GM23338 (cell line): Measurements from ENCODE around the gene MAP1LC3C. TPM values are rescaled to one million over a fixed set of nuclear protein-coding genes. Genes with fewer than 3 reads are reported as not detected.

Experiments used
- ATAC-seq: fragments of 200-7000 bp; cut with Tn5 transposase; 3 replicates; pipeline ENCODE4 v1.9.1; 2020
- DNase-seq: peaks from one replicate; pipeline ENCODE4 v3.0.0-alpha.2; 2015; ENCODE audit warnings: low spot score
- H2AFZ ChIP-seq: fragments of 200-600 bp; sonication (generic); 2 replicates; pipeline ENCODE4 v1.8.0; 2016; ENCODE audit warnings: antibody characterized with exemption, mild to moderate bottlenecking, moderate library complexity
- H3F3A ChIP-seq: fragments of 200-600 bp; sonication (generic); replicated peaks from 2 replicates; pipeline ENCODE4 v1.8.0; 2017; ENCODE audit warnings: antibody characterized with exemption, mixed run types, low read depth
- H3K27ac ChIP-seq: fragments of 200-600 bp; sonication (generic); 2 replicates; pipeline ENCODE4 v1.6.1; 2016; ENCODE audit warnings: low read depth
- H3K27me3 ChIP-seq: fragments of 200-600 bp; sonication (generic); 2 replicates; pipeline ENCODE4 v1.8.0; 2016; ENCODE audit warnings: mild to moderate bottlenecking, mixed run types, moderate library complexity; ENCODE audit not compliant: insufficient read depth
- H3K36me3 ChIP-seq: fragments of 200-600 bp; sonication (generic); 2 replicates; pipeline ENCODE4 v1.8.0; 2016; ENCODE audit warnings: mild to moderate bottlenecking; ENCODE audit not compliant: insufficient read depth
- H3K4me1 ChIP-seq: fragments of 200-600 bp; sonication (generic); 2 replicates; pipeline ENCODE4 v1.8.0; 2016; ENCODE audit warnings: mild to moderate bottlenecking, moderate library complexity; ENCODE audit not compliant: insufficient read depth
- H3K4me2 ChIP-seq: fragments of 200-600 bp; sonication (generic); 2 replicates; pipeline ENCODE4 v1.7.1; 2017; ENCODE audit warnings: mixed run types
- H3K4me3 ChIP-seq: fragments of 200-600 bp; sonication (generic); 2 replicates; pipeline ENCODE4 v1.6.1; 2016; ENCODE audit warnings: mixed run types
- H3K79me2 ChIP-seq: fragments of 200-600 bp; sonication (generic); replicated peaks from 2 replicates; pipeline ENCODE4 v1.8.0; 2017; ENCODE audit warnings: mild to moderate bottlenecking; ENCODE audit not compliant: insufficient read depth
- H3K9me2 ChIP-seq: fragments of 200-600 bp; sonication (generic); 2 replicates; pipeline ENCODE4 v1.8.0; 2017; ENCODE audit not compliant: insufficient read depth
- H4K20me1 ChIP-seq: fragments of 200-600 bp; sonication (generic); replicated peaks from 2 replicates; pipeline ENCODE4 v1.8.0; 2017; ENCODE audit warnings: mild to moderate bottlenecking; ENCODE audit not compliant: insufficient read depth
- H3K27ac Mint-ChIP-seq: 2 replicates; pipeline ENCODE4 v1.8.0; 2020; ENCODE audit warnings: inconsistent platforms, mild to moderate bottlenecking, moderate library complexity, mixed read lengths
- H3K27me3 Mint-ChIP-seq: 3 replicates; pipeline ENCODE4 v1.8.0; 2022; ENCODE audit warnings: low read depth, mild to moderate bottlenecking, moderate library complexity, mixed read lengths, inconsistent platforms; ENCODE audit not compliant: insufficient read depth, poor library complexity
- H3K36me3 Mint-ChIP-seq: 3 replicates; pipeline ENCODE4 v1.8.0; 2021; ENCODE audit warnings: low read depth, mild to moderate bottlenecking, inconsistent platforms, moderate library complexity, mixed read lengths
- H3K4me1 Mint-ChIP-seq: 3 replicates; pipeline ENCODE4 v1.8.0; 2020; ENCODE audit warnings: mild to moderate bottlenecking, inconsistent platforms, mixed read lengths
- H3K4me3 Mint-ChIP-seq: 3 replicates; pipeline ENCODE4 v1.8.0; 2021; ENCODE audit warnings: moderate library complexity, mild to moderate bottlenecking, inconsistent platforms, mixed read lengths
- H3K9me3 Mint-ChIP-seq: 3 replicates; pipeline ENCODE4 v1.8.0; 2020; ENCODE audit warnings: moderate library complexity, mild to moderate bottlenecking, inconsistent platforms, mixed read lengths
- CREB1 ChIP-seq: fragments of 250-450 bp; sonication (Bioruptor Pico); IDR thresholded peaks from 2 replicates; pipeline ENCODE4 v1.5.0; 2020; ENCODE audit warnings: low read depth, mild to moderate bottlenecking, moderate library complexity
- CTCF ChIP-seq, 2 experiments: fragments of 200-600 bp in 1 of 2; sonication (generic) in 1 of 2; conservative IDR thresholded peaks; 2 replicates each; pipeline versions ENCODE4 v1.5.1 to v1.6.1; 2016 to 2017; ENCODE audit warnings: antibody characterized with exemption in 2 of 2, low read depth in 2 of 2, mild to moderate bottlenecking in 2 of 2, moderate library complexity in 1 of 2
- EZH2 ChIP-seq: fragments of 200-600 bp; sonication (generic); IDR thresholded peaks from one replicate; pipeline ENCODE4 v1.8.0; 2017; ENCODE audit warnings: antibody characterized with exemption, mild to moderate bottlenecking, low read depth; ENCODE audit not compliant: unreplicated experiment
- EZH2phosphoT487 ChIP-seq: fragments of 200-600 bp; sonication (generic); IDR thresholded peaks from one replicate; pipeline ENCODE4 v1.8.1; 2018; ENCODE audit warnings: antibody characterized with exemption; ENCODE audit not compliant: unreplicated experiment
- JUNB ChIP-seq: IDR thresholded peaks from one replicate; pipeline ENCODE4 v1.6.1; 2016; ENCODE audit warnings: antibody characterized with exemption; ENCODE audit not compliant: unreplicated experiment
- NANOG ChIP-seq: IDR thresholded peaks from 2 replicates; pipeline ENCODE4 v1.6.1; 2016; ENCODE audit warnings: antibody characterized with exemption, borderline replicate concordance
- POLR2AphosphoS5 ChIP-seq: IDR thresholded peaks from 2 replicates; pipeline ENCODE4 v1.6.1; 2016; ENCODE audit warnings: antibody characterized with exemption, low read depth
- STAT1 ChIP-seq: IDR thresholded peaks from one replicate; pipeline ENCODE4 v1.6.1; 2016; ENCODE audit warnings: antibody characterized with exemption; ENCODE audit not compliant: unreplicated experiment
- ZNF114 ChIP-seq: fragments of 250-450 bp; sonication (Bioruptor Pico); IDR thresholded peaks from 2 replicates; pipeline ENCODE4 v1.5.0; 2020; ENCODE audit warnings: mild to moderate bottlenecking, moderate library complexity
- ZNF331 ChIP-seq: fragments of 250-450 bp; sonication (Bioruptor Pico); IDR thresholded peaks from 2 replicates; pipeline ENCODE4 v1.5.0; 2020; ENCODE audit warnings: low read depth, mild to moderate bottlenecking, moderate library complexity
- ZNF462 ChIP-seq: fragments of 250-450 bp; sonication (Bioruptor Pico); IDR thresholded peaks from 2 replicates; pipeline ENCODE4 v1.5.0; 2020; ENCODE audit warnings: mild to moderate bottlenecking, moderate library complexity
- polyA plus RNA-seq: library from polyadenylated mRNA; unstranded; fragments of >200 nt; fragmentation: Nextera tagmentation; extraction: Ambion mirVana; gene quantifications from 2 replicates; pipeline ENCODE4 v1.2.1, GENCODE V29; 2016
- total RNA-seq: library from RNA; depleted of rRNA; stranded (reverse); fragments of >200 nt; shearing (Covaris generic); gene quantifications from 2 replicates; pipeline ENCODE4 v1.2.3, GENCODE V29; 2014
- TF ChIP-seq, protein P1 (sequence below): IDR thresholded peaks from one replicate; pipeline ENCODE4 v1.6.1; 2018; ENCODE audit warnings: antibody characterized with exemption; ENCODE audit not compliant: unreplicated experiment
- TF ChIP-seq, protein P2 (sequence below): IDR thresholded peaks from 2 replicates; pipeline ENCODE4 v1.6.1; 2016; ENCODE audit warnings: antibody characterized with exemption

The MAP1LC3C gene
- total and polyA plus RNA-seq, 2 experiments from 2014 or later: 1.1 to 1.2 TPM

DNA sequence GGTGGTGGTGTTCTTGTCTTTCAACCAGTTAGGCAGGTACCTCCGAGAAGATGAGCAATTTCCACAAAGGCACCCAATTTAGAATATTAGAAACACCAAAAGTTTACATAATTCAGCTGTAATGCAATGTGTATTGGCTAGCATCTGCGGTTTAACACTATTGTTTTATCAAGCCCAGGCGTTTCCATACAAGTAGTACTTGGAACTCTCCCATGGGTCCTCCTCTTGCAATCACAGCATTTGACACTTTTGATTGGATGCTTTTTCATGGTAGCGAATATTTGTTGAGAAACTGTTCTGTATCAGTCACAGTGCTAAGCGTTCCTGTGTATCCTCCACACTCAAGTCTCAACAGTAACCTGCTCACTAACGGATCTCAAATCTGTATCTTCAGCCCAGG is 20.1 kb upstream of the MAP1LC3C start:
- no peak overlapping the region for H3K4me3 Mint-ChIP-seq
- DNase-seq: no peak
- H3K27me3 Mint-ChIP-seq: no peaks in the 10 kb centered on the region
- TF ChIP-seq, protein P1, sequence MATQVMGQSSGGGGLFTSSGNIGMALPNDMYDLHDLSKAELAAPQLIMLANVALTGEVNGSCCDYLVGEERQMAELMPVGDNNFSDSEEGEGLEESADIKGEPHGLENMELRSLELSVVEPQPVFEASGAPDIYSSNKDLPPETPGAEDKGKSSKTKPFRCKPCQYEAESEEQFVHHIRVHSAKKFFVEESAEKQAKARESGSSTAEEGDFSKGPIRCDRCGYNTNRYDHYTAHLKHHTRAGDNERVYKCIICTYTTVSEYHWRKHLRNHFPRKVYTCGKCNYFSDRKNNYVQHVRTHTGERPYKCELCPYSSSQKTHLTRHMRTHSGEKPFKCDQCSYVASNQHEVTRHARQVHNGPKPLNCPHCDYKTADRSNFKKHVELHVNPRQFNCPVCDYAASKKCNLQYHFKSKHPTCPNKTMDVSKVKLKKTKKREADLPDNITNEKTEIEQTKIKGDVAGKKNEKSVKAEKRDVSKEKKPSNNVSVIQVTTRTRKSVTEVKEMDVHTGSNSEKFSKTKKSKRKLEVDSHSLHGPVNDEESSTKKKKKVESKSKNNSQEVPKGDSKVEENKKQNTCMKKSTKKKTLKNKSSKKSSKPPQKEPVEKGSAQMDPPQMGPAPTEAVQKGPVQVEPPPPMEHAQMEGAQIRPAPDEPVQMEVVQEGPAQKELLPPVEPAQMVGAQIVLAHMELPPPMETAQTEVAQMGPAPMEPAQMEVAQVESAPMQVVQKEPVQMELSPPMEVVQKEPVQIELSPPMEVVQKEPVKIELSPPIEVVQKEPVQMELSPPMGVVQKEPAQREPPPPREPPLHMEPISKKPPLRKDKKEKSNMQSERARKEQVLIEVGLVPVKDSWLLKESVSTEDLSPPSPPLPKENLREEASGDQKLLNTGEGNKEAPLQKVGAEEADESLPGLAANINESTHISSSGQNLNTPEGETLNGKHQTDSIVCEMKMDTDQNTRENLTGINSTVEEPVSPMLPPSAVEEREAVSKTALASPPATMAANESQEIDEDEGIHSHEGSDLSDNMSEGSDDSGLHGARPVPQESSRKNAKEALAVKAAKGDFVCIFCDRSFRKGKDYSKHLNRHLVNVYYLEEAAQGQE: no peak
- no peak for TF ChIP-seq JUNB
- TF ChIP-seq, protein P2, sequence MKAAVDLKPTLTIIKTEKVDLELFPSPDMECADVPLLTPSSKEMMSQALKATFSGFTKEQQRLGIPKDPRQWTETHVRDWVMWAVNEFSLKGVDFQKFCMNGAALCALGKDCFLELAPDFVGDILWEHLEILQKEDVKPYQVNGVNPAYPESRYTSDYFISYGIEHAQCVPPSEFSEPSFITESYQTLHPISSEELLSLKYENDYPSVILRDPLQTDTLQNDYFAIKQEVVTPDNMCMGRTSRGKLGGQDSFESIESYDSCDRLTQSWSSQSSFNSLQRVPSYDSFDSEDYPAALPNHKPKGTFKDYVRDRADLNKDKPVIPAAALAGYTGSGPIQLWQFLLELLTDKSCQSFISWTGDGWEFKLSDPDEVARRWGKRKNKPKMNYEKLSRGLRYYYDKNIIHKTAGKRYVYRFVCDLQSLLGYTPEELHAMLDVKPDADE: no peak
- TF ChIP-seq EZH2: no peak
- TF ChIP-seq STAT1: no peak
- no peak for TF ChIP-seq ZNF462 (CRISPR knock-in tag)
- no peak for TF ChIP-seq POLR2AphosphoS5
- no peak for TF ChIP-seq EZH2phosphoT487
- no peak for TF ChIP-seq NANOG
- no peak for TF ChIP-seq CREB1 (CRISPR knock-in tag)
- no peak for TF ChIP-seq ZNF331
- no peak for TF ChIP-seq CTCF (conservative IDR thresholded peaks at IDR 0.05; ENCODE audit: low read depth in 2 of 2)
- no peak for TF ChIP-seq ZNF114
- Histone ChIP-seq H2AFZ (no peak overlapping the region), H3K9me2 (0 out of 2 replicates have a peak, but pooled peaks cover 5% of the 10 kb centered on the region), H3K27me3 (no peaks in the 10 kb centered on the region), H3K4me3 (no peak overlapping the region), H3K36me3 (no peaks in the 10 kb centered on the region), H4K20me1 (no peaks in the 10 kb centered on the region), H3K79me2 (no peaks in the 10 kb centered on the region), H3F3A (no peaks in the 10 kb centered on the region), H3K4me1 (no peaks in the 10 kb centered on the region), H3K4me2 (no peak overlapping the region), H3K27ac (no peak overlapping the region)
- peaks cover 6% of the 10 kb centered on the region; the same call in 1 of the 3 replicates for H3K36me3 Mint-ChIP-seq
- peaks cover 5% of the 10 kb centered on the region; the same call in 2 of the 3 replicates for H3K9me3 Mint-ChIP-seq
- peaks cover 3% of the 10 kb centered on the region for H3K4me1 Mint-ChIP-seq
- no peak overlapping the region; the same call in 1 of the 2 replicates for H3K27ac Mint-ChIP-seq
- ATAC-seq: no peak
